Activated T-helper 17 cell treated with anti-CD3 and anti-CD28 coated beads, Interleukin-2, amount 50 U/mL, for 72 hours (primary cell): ENCODE results near the gene ACBD6. TPM values are rescaled to one million over a fixed set of nuclear protein-coding genes. Genes with fewer than 3 reads are reported as not detected.
A peak's percentile ranks its signal among the peaks of the same experiment; 100 is the strongest.

Experiments
- ATAC-seq: fragments of 150-1000 bp; cut with Tn5 transposase; replicated peaks from 2 replicates; pipeline ENCODE4 v1.10.0; 2021; ENCODE audit warnings: mild to moderate bottlenecking, moderate library complexity
- H3K27ac Mint-ChIP-seq: one replicate; pipeline ENCODE4 v1.8.0; 2022; ENCODE audit warnings: mixed read lengths
- H3K27me3 Mint-ChIP-seq: one replicate; pipeline ENCODE4 v1.8.0; 2022; ENCODE audit warnings: mixed read lengths
- H3K36me3 Mint-ChIP-seq: one replicate; pipeline ENCODE4 v1.8.0; 2022; ENCODE audit warnings: low read depth, mild to moderate bottlenecking, mixed read lengths
- H3K4me1 Mint-ChIP-seq: one replicate; pipeline ENCODE4 v1.8.0; 2022; ENCODE audit warnings: mixed read lengths
- H3K4me3 Mint-ChIP-seq: one replicate; pipeline ENCODE4 v1.8.0; 2022; ENCODE audit warnings: mild to moderate bottlenecking, mixed read lengths
- H3K9me3 Mint-ChIP-seq: one replicate; pipeline ENCODE4 v1.8.0; 2022; ENCODE audit warnings: mixed read lengths
- total RNA-seq, 2 donors: library from RNA; stranded (reverse); gene quantifications; one replicate each; pipeline ENCODE4 v1.2.3, GENCODE V29; 2022

ACBD6 gene
- total RNA-seq, 2 donors from 2014 or later, result 33.4 to 41.9 TPM

GRCh38 chr1:180259431-180260338, 242.7 kb downstream of the ACBD6 start:
- Mint-ChIP-seq H3K4me1 (no peaks in the 10 kb centered on the region), H3K27ac (no peak overlapping the region), H3K9me3 (no peaks in the 10 kb centered on the region), H3K27me3 (peaks cover 15% of the 10 kb centered on the region), H3K36me3 (no peaks in the 10 kb centered on the region), H3K4me3 (no peak overlapping the region)
- no peak for ATAC-seq

DNA sequence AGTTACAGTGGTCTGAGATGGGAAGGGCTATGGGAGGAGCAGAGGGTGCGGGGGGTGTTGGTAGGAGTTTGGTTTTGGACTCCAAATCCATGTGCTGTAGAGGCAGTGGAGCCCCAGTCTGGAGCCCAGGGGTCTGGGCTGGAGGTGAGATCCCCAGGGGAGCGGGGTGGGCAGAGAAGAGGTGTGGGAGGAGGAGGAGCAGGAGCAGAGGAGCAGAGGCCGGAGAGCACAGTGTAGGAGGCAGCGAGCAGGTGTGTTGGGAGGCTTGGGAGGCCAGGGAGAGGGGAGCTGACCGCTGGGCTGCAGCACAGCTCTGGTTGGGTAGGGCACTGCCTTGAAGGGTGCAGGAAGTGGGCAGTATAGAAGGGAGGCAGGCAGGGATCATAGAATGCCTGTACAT, 243.4 kb downstream of the ACBD6 start:
- Mint-ChIP-seq H3K27me3 (peaks cover 15% of the 10 kb centered on the region), H3K9me3 (no peaks in the 10 kb centered on the region), H3K36me3 (no peaks in the 10 kb centered on the region), H3K27ac (no peak overlapping the region), H3K4me3 (no peak overlapping the region), H3K4me1 (no peaks in the 10 kb centered on the region)
- ATAC-seq, result no peak

DNA sequence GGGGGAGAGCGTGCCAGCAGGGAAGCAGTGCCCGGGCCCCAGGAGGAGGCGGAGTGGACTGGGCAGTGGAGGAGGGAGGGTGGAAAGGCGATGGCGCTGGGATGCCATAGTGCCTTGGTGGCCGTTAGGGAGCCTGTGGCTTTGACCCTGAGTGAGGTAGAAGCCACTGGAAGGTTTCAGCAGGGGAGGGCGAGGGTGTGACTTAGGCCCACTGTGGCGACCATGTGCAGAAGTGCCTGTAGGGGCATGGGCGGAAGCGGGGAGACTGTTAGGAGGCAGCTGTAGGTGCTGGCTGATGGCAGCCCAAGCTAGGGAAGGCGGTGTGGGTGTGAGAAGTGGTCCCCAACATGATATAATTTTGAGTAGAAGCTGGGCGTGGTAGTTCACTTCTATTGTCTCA, 244.1 kb downstream of the ACBD6 start:
- no peak overlapping the region for H3K4me3 Mint-ChIP-seq
- no peak for ATAC-seq
- H3K27me3 Mint-ChIP-seq, result peaks cover 19% of the 10 kb centered on the region
- no peak overlapping the region for H3K27ac Mint-ChIP-seq
- H3K4me1 Mint-ChIP-seq, result no peaks in the 10 kb centered on the region
- H3K36me3 Mint-ChIP-seq, result no peaks in the 10 kb centered on the region
- no peaks in the 10 kb centered on the region for H3K9me3 Mint-ChIP-seq

GRCh38 chr1:180257486-180257885, 244.9 kb downstream of the ACBD6 start:
- Mint-ChIP-seq H3K27me3 (peaks cover 24% of the 10 kb centered on the region), H3K4me1 (peaks cover 1% of the 10 kb centered on the region), H3K27ac (no peak overlapping the region), H3K9me3 (no peaks in the 10 kb centered on the region), H3K4me3 (no peak overlapping the region), H3K36me3 (no peaks in the 10 kb centered on the region)
- no peak for ATAC-seq

GRCh38 chr1:180257028-180257386, 245.4 kb downstream of the ACBD6 start:
- Mint-ChIP-seq H3K27ac (no peak overlapping the region), H3K9me3 (no peaks in the 10 kb centered on the region), H3K4me3 (no peak overlapping the region), H3K4me1 (peaks cover 4% of the 10 kb centered on the region), H3K27me3 (peaks cover 26% of the 10 kb centered on the region), H3K36me3 (no peaks in the 10 kb centered on the region)
- ATAC-seq, result no peak

GRCh38 chr1:180256341-180257027, 245.9 kb downstream of the ACBD6 start:
- H3K36me3 Mint-ChIP-seq, result no peaks in the 10 kb centered on the region
- H3K27ac Mint-ChIP-seq, result no peak overlapping the region
- peaks cover 4% of the 10 kb centered on the region for H3K4me1 Mint-ChIP-seq
- H3K4me3 Mint-ChIP-seq, result no peak overlapping the region
- H3K9me3 Mint-ChIP-seq, result no peaks in the 10 kb centered on the region
- H3K27me3 Mint-ChIP-seq, result peaks cover 28% of the 10 kb centered on the region
- ATAC-seq, result no peak

DNA sequence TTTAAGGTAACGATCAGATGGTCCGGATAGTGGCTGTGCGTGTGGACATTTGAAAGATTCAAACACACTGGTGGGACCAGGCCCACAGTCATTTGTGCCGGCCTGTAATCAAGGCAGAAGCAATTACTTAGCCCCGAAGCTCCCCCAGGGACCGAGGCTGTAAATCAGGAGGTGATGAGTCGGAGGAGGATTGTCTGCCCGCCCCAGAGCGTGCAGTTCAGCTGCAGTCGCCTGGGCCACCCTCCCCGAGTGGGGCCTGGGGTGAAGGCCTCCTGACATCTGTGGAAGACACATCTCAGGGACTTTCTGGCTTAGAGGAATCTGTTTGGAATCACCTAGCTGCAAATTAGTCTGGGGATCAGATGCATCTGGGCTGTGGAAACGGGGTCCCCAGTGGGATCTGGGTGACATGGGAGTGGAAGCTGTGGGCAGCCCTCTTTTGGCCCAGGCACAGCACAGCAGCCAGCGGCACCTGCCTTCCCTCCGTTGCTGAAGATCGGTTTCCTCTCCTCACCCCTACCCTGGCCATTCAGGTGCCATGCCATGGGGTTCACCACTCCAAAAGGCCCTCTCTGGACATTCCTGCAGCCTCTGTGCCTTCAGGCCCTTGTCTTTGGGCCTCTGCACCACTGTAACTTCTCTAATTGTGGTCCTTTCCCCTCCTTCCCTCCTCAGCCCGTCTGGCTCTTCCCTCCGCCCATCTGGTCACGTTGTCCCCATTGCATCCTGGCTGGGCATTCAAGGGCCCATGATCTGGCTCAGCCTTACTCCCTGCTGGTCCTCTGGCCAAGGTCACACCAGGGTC, 246.6 kb downstream of the ACBD6 start:
- no peak for ATAC-seq
- peaks cover 31% of the 10 kb centered on the region for H3K27me3 Mint-ChIP-seq
- H3K27ac Mint-ChIP-seq, result no peak overlapping the region
- H3K4me3 Mint-ChIP-seq, result no peak overlapping the region
- no peaks in the 10 kb centered on the region for H3K36me3 Mint-ChIP-seq
- peaks cover 4% of the 10 kb centered on the region for H3K4me1 Mint-ChIP-seq
- H3K9me3 Mint-ChIP-seq, result no peaks in the 10 kb centered on the region

- H3K36me3 Mint-ChIP-seq, result no peaks in the 10 kb centered on the region
- no peak overlapping the region for H3K27ac Mint-ChIP-seq
- H3K27me3 Mint-ChIP-seq, result peaks cover 37% of the 10 kb centered on the region
- H3K9me3 Mint-ChIP-seq, result no peaks in the 10 kb centered on the region
- H3K4me1 Mint-ChIP-seq, result peaks cover 4% of the 10 kb centered on the region
- no peak for ATAC-seq
- no peak overlapping the region for H3K4me3 Mint-ChIP-seq
These were observed 247.5 kb downstream of the ACBD6 start for GRCh38 chr1:180254854-180255253.

- Mint-ChIP-seq H3K36me3 (no peaks in the 10 kb centered on the region), H3K4me3 (no peak overlapping the region), H3K27me3 (peaks cover 41% of the 10 kb centered on the region), H3K9me3 (no peaks in the 10 kb centered on the region), H3K27ac (no peak overlapping the region), H3K4me1 (peaks cover 4% of the 10 kb centered on the region)
- no peak for ATAC-seq
These were observed 247.9 kb downstream of the ACBD6 start for GRCh38 chr1:180254496-180254819.

- Mint-ChIP-seq H3K36me3 (no peaks in the 10 kb centered on the region), H3K4me3 (no peak overlapping the region), H3K9me3 (no peaks in the 10 kb centered on the region), H3K27me3 (peaks cover 45% of the 10 kb centered on the region), H3K4me1 (peaks cover 4% of the 10 kb centered on the region), H3K27ac (no peak overlapping the region)
- no peak for ATAC-seq
These were observed 248.5 kb downstream of the ACBD6 start for GRCh38 chr1:180253585-180254495.

DNA sequence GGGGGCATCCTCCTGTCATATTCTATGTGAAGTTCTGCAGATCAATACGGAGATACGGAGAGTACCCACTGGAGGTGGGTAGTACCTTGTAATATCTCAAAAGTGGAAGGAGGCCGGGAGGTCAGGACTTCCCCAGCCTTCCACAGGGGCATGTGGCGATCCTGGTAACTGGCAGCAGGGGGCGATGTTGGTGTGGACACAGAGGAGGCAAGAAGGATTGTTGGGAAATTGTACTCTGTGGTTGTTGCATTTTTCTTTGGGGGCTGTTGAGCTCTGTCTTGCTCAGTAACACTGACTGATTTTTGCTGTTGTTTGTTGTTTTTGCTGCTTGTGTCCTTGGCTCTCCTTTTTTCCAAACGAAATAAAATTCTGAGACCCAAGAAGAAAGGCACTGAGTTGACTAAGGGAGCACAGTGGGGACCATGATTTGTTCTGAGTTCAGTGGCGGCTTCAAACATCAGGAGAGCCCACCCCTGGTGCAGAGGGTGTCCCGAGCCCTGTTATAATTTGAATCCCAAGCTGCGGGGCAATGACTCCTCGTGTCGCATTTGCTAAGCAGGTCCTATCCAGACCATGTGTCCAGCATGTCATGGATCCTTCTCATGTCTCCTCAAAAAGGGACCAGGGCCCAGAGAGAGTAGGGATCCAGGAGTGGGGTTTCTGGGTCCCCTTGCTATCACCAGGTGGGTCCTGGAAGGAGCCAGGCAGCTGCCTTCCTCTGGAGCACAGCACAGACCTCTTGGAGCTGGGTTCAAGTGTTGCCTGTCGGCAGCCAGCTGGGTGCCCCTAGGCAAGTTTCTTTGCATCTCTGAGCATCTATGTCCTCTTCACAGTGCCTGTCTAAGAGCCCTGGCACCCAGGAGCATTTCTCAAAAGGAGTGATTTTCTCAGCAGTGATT, 249.5 kb downstream of the ACBD6 start:
- Mint-ChIP-seq H3K36me3 (no peaks in the 10 kb centered on the region), H3K27me3 (peaks cover 40% of the 10 kb centered on the region), H3K4me3 (no peak overlapping the region), H3K27ac (no peak overlapping the region), H3K9me3 (no peaks in the 10 kb centered on the region), H3K4me1 (peaks cover 4% of the 10 kb centered on the region)
- ATAC-seq, result peak; percentile 78

- Mint-ChIP-seq H3K27me3 (peaks cover 33% of the 10 kb centered on the region), H3K9me3 (no peaks in the 10 kb centered on the region), H3K4me3 (no peak overlapping the region), H3K4me1 (peaks cover 4% of the 10 kb centered on the region), H3K27ac (no peak overlapping the region), H3K36me3 (no peaks in the 10 kb centered on the region)
- ATAC-seq, result no peak
These were observed 250.7 kb downstream of the ACBD6 start for GRCh38 chr1:180251526-180252305.
